Breast epithelium (tissue), 3 donors: ENCODE data around the gene DMD.

ENCODE experiments used
- CTCF ChIP-seq, 3 donors: fragments of 450-650 bp; IDR thresholded peaks; one replicate each; pipeline ENCODE4 v1.5.1; 2016 to 2017; ENCODE audit warnings: antibody characterized with exemption in 3 of 3, mild to moderate bottlenecking in 3 of 3, moderate library complexity in 3 of 3
- POLR2AphosphoS5 ChIP-seq, 3 donors: sonication (generic); formaldehyde crosslinking; IDR thresholded peaks; one replicate each; pipeline ENCODE4 v1.6.1; 2017; ENCODE audit warnings: antibody characterized with exemption in 3 of 3

GRCh38 chrX:32532262-32532661 is 679.1 kb downstream of the DMD start:
- TF ChIP-seq CTCF (IDR thresholded peaks at IDR 0.05) (no peak), POLR2AphosphoS5 (IDR thresholded peaks at IDR 0.05) (no peak)
